NCI-H2081 treated with DMSO at 0.1 percent for 48 hours (cell line): ENCODE data around the gene CCL11.
"Not testable (repeated sequence)": the region's sequence is repeated elsewhere in the genome, so short reads cannot be mapped to it uniquely, and the experiment has no call there.

Source experiments
- DNase-seq: peaks from one replicate; lab custom pipeline; 2025; lab: John Stamatoyannopoulos, UW

Gene CCL11

DNA sequence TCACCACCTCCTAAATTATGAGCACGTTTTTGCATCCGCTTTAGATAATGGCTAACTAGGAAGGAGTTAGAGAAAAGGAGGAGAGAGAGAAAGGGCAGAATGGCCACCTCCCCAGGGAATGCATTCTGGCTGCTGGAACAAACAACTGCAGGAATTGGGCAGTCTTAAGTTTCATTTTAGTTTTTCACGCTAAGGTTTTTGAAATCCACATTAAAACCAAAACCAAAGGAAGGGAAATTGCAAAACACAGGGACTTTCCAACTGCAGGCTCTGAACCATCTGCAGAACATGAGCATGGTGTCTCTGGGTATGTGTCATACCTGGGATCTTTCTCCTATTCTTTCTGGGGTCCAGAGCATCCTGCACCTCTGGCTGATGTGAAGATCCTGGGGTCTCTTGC is 21.6 kb downstream of the CCL11 start:
- no peak for DNase-seq

GRCh38 chr17:34308371-34308770 is 22.8 kb downstream of the CCL11 start:
- no peak for DNase-seq

DNA sequence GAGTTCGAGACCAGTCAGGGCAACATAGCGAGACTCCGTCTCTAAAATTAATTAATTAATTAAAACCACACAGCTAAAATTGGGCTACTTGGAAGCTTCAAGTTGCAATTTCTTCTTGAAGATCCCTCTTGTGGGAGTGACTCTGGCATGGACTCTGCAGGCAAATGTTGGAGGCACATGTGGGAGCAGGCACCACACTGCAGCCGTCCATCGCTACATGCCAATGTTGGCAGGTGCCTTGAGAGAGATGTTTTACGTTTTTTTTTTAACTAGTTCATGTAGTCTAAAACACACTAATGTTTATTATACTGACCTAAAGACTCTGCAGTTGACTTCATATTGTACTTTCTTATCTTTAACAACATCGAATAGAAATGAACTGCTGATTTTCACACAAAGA is 25.7 kb downstream of the CCL11 start:
- DNase-seq: no peak

DNA sequence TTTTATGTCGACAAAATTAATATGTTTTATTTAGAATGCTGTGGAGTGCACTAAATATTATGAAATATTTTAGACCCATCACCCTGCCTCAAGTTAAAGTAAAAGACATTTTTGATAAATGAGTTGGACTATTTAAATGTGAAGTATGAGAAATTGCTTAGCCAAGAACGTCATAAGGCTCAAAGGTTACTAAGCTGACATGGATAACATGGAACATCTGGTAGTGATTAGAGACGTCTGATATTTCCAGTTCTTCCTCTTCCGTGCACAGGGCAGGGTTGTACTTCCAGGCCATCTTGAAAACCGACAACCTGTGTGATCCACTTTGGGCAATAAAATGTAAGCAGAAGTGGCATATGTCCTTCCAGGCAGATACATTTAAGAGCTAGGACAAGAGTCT is 26.5 kb downstream of the CCL11 start:
- no peak for DNase-seq

DNA sequence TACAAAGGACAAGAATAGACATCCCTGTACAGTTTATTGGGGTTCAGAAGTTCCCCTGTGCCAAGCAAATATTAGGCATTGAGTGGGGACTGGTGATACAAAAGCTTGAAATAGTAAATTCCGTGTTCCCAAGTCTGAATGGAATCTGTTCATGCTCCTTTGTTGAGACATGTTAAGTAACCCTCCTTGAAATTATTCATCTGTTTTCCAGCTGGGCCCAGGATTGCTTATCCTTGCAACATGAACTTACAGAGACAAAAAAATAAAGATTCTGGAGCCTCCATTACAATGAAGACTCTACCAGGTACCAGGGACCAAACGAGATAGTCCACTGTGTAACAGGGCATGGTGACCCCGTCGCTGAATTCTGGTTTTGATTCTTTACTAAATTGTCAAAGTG is 27.6 kb downstream of the CCL11 start:
- no peak for DNase-seq

GRCh38 chr17:34314279-34314678 is 28.7 kb downstream of the CCL11 start:
- no peak for DNase-seq

- no peak for DNase-seq
Observed at GRCh38 chr17:34318474-34318873, 32.9 kb downstream of the CCL11 start.

- no peak for DNase-seq
Observed at GRCh38 chr17:34319039-34319483, 33.5 kb downstream of the CCL11 start, which contains the start of gene CCL8. Gene CCL8, plus strand, starts transcription at chr17:34319435. Its CDS starts 67 bp downstream, at chr17:34319502.

DNA sequence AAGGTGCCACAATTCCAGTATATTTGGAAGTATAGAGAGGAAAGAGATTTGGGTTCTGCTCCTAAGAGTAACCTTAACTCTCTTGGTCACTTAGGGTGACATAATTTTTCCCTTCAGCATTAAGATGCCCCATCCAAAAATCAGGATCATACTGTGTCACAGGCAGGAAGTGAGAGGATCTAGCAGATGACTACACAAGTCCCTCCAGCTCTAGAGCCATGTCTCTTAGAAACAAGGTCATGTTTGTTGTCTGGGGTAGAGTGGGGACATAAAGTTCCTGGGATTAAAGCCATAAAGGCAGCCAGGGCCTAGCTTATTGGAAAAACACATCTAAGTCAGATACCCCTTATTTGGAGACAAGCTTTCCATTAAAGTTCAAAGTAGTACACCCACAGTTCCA is 36.4 kb downstream of the CCL11 start:
- DNase-seq: no peak

DNA sequence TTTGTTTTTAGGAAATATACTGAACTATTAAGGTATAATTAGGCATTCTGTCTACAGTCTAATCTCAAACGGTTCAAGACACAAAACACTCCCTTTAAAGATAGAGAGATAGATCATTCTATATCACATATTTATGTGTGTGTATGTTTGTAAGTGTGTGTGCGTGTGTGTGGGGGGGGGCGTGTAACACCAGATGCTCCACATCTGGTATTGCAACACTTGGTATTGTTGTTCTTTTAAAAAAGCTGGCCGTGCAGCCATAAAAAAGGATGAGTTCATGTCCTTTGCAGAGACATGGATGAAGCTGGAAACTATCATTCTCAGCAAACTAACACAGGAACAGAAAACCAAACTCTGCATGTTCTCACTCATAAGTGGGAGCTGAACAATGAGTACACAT is 42.0 kb downstream of the CCL11 start:
- DNase-seq: not testable (repeated sequence)

- no peak for DNase-seq
Observed at GRCh38 chr17:34337701-34338100, 52.2 kb downstream of the CCL11 start.
